ENCODE measurements around the gene RIIAD1. TPM values are rescaled to one million over a fixed set of nuclear protein-coding genes. Genes with fewer than 3 reads are reported as not detected.

The RIIAD1 gene
- total RNA-seq, 1 donor from 2014 or later: 0.95 TPM

GRCh38 chr1:151711044-151711800, 10.1 kb upstream of the RIIAD1 start:
- DNase-seq (ENCODE audit: low spot score): no peak

- no peak for DNase-seq (ENCODE audit: low spot score)
Measured at GRCh38 chr1:151711951-151712350, 9.4 kb upstream of the RIIAD1 start.

GRCh38 chr1:151713044-151713443, 8.3 kb upstream of the RIIAD1 start:
- DNase-seq (ENCODE audit: low spot score): peak; percentile 62

GRCh38 chr1:151713874-151714273, 7.4 kb upstream of the RIIAD1 start:
- no peak for DNase-seq (ENCODE audit: low spot score)

GRCh38 chr1:151714820-151715725, 6.2 kb upstream of the RIIAD1 start:
- no peak for DNase-seq (ENCODE audit: low spot score)

GRCh38 chr1:151715726-151716404, 5.5 kb upstream of the RIIAD1 start:
- DNase-seq (ENCODE audit: low spot score): no peak

- no peak for DNase-seq (ENCODE audit: low spot score)
Measured at GRCh38 chr1:151716405-151716762, 4.9 kb upstream of the RIIAD1 start.

GRCh38 chr1:151716771-151717631, 4.3 kb upstream of the RIIAD1 start, which contains the start of gene CELF3:
Gene CELF3 (minus strand): TSS chr1:151716803. CDS start chr1:151716020, 783 bp downstream.
- no peak for DNase-seq (ENCODE audit: low spot score)

GRCh38 chr1:151718011-151718431, 3.3 kb upstream of the RIIAD1 start:
- no peak for DNase-seq (ENCODE audit: low spot score)

GRCh38 chr1:151718666-151719065, 2.7 kb upstream of the RIIAD1 start:
- no peak for DNase-seq (ENCODE audit: low spot score)

GRCh38 chr1:151720125-151720524, 1.2 kb upstream of the RIIAD1 start:
- DNase-seq (ENCODE audit: low spot score): no peak

GRCh38 chr1:151720554-151720953, 768 bp upstream of the RIIAD1 start:
- no peak for DNase-seq (ENCODE audit: low spot score)

GRCh38 chr1:151721788-151722510, 627 bp downstream of the RIIAD1 start:
- DNase-seq (ENCODE audit: low spot score): no peak

GRCh38 chr1:151723726-151724370, 2.5 kb downstream of the RIIAD1 start:
- DNase-seq (ENCODE audit: low spot score): no peak

GRCh38 chr1:151728151-151729054, 7.1 kb downstream of the RIIAD1 start:
- peak; percentile 26 for DNase-seq (ENCODE audit: low spot score)

GRCh38 chr1:151729157-151729965, 8.0 kb downstream of the RIIAD1 start:
- no peak for DNase-seq (ENCODE audit: low spot score)

GRCh38 chr1:151729966-151730291, 8.6 kb downstream of the RIIAD1 start:
- DNase-seq (ENCODE audit: low spot score): no peak

GRCh38 chr1:151733126-151733525, 11.8 kb downstream of the RIIAD1 start:
- no peak for DNase-seq (ENCODE audit: low spot score)

Data from mucosa of gallbladder (tissue), 1 donor.